Measurements from ENCODE around the gene CREB1.
A peak's percentile ranks its signal among the peaks of the same experiment; 100 is the strongest.

The CREB1 gene

GRCh38 chr2:207529330-207530159, at the start of gene CREB1:
Gene CREB1 (plus strand): TSS chr2:207529962. CDS start chr2:207555636, 25,674 bp downstream.
- FAIRE-seq (no peak), DNase-seq (ENCODE audit: insufficient read length, low spot score) (peak; percentile 74)
- TF ChIP-seq CTCF (IDR thresholded peaks at IDR 0.05; ENCODE audit: insufficient read depth, missing control alignments), result no peak

DNA sequence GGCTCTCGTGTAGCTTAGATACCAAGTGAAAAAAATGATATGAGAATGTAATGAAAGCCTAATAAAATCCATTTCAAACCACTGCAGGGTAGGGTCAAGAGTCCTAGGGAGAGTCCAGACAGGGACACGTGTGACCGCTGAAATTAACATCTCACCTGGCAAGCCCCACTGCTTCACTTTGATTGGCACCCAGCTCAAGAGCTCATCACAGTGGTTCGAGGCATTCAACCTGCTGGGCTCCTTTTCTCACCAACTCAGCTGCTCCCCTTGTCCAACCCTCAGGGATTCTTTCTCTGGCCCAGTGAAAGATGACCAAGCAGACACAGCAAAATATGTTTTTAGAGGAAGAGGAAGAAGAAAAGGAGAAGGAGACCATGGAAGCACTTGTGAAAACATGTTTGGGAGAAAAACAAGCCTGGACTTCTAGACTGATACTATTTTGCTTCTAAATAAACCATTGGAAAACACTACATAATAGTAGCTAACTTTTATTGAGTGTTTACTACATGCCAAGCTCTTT, 49.2 kb upstream of the CREB1 start:
- TF ChIP-seq CTCF (IDR thresholded peaks at IDR 0.05; ENCODE audit: insufficient read depth, missing control alignments), result no peak
- DNase-seq (ENCODE audit: insufficient read length, low spot score) (no peak), FAIRE-seq (no peak)

DNA sequence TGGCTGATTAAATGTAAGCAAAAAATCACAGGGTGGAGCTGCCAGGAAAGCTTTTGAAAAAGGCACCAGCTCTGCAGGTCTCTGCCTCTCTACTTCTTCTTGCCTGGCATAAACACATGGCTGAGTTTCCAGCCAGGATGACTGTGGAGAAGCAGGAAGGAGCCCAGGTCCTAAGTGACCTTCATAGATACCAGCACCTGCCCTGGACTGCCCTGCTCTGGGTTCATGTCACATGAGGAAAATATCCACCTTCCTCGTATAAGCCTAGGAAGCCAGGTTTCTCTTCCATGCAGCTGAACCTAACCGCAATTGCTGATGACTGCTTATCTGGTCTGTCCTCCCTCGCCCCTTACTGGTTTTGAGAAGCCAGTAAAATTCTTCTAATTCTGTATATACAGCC, 47.8 kb upstream of the CREB1 start:
- TF ChIP-seq CTCF (IDR thresholded peaks at IDR 0.05; ENCODE audit: insufficient read depth, missing control alignments), result no peak
- FAIRE-seq, result no peak
- DNase-seq (ENCODE audit: insufficient read length, low spot score), result no peak

DNA sequence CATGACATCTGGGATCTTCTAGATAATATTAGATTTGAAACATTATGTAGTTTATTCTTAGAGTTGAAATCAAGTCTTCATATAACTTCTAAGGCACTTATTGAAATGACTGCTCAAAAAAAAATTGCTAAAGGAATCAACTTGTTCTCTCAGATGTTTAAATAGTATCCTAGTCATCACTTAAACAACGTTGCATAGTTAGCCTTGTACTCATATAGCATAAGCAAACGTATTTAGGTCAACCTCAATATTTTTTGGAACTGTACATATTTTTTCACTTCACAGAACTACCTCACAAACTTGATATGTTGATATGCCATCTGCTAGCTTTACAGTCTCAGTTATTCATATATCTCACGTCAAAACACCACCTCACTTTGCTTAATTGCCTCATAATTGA, 47.1 kb upstream of the CREB1 start:
- DNase-seq (ENCODE audit: insufficient read length, low spot score) (no peak), FAIRE-seq (no peak)
- no peak for TF ChIP-seq CTCF (IDR thresholded peaks at IDR 0.05; ENCODE audit: insufficient read depth, missing control alignments)

DNA sequence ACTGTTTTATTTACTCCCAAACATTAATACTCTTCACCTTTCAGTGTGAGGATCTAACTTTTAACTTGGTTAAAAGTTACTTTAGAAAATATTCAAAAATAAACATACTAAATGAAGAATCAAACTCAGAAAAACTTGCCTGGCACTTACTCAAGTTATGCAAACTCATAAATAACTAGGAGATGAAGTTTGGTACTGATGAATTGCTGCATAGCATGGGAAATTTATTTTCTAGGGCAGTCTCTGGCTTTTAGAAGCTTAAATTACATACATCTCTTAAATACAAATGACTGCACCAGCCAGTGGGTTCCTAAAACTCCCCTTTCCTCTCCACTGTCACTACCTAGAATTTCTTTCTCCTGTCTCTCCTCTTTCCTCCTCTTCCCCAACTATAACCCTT, 46.7 kb upstream of the CREB1 start:
- no peak for TF ChIP-seq CTCF (IDR thresholded peaks at IDR 0.05; ENCODE audit: insufficient read depth, missing control alignments)
- DNase-seq (ENCODE audit: insufficient read length, low spot score) (no peak), FAIRE-seq (no peak)

GRCh38 chr2:207483477-207483876, 46.3 kb upstream of the CREB1 start:
- DNase-seq (ENCODE audit: insufficient read length, low spot score), result no peak
- no peak for TF ChIP-seq CTCF (IDR thresholded peaks at IDR 0.05; ENCODE audit: insufficient read depth, missing control alignments)
- no peak for FAIRE-seq

Data from D721Med (cell line).